ENCODE measurements around the gene HNMT. TPM values are rescaled to one million over a fixed set of nuclear protein-coding genes. Genes with fewer than 3 reads are reported as not detected.
"Not testable (repeated sequence)": the region's sequence is repeated elsewhere in the genome, so short reads cannot be mapped to it uniquely, and the experiment has no call there.

The HNMT gene
- total and polyA plus RNA-seq, 2 donors: 16.6 to 17.0 TPM

DNA sequence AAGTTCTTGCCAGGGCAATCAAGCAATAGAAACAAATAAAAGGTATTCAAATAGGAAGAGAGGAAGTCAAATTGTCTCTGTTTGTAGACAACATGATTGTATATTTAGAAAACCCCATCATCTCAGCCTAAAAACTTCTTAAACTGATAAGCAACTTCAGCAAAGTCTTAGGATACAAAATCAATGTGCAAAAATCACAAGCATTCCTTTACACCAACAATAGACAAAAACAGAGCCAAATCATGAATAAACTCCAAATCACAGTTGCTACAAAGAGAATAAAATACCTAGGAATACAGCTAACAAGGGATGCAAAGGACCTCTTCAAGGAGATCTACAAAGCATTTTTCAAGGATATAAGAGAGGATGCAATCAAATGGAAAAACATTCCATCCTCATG is 31.9 kb downstream of the HNMT start:
- not testable (repeated sequence) for H3K4me1 ChIP-seq (ENCODE audit: control insufficient read depth in 2 of 2, insufficient read depth in 2 of 2, low read length in 2 of 2); DNase-seq (ENCODE audit: low read depth in 6 of 9, low spot score in 9 of 9); H3K4me3 ChIP-seq (ENCODE audit: low read length in 2 of 2); H3K27ac ChIP-seq (ENCODE audit: low read depth in 1 of 2, low read length in 1 of 2); H3K27me3 ChIP-seq (ENCODE audit: control insufficient read depth in 2 of 2, insufficient read depth in 1 of 2, low read length in 1 of 2); H3K36me3 ChIP-seq (ENCODE audit: control insufficient read depth in 2 of 2, insufficient read depth in 2 of 2, low read length in 1 of 2)
- H3K9me3 ChIP-seq (ENCODE audit: control insufficient read depth in 2 of 2, insufficient read depth in 1 of 2, low read length in 1 of 2): peaks cover 1 to 11% of the 10 kb centered on the region in 2 donors

DNA sequence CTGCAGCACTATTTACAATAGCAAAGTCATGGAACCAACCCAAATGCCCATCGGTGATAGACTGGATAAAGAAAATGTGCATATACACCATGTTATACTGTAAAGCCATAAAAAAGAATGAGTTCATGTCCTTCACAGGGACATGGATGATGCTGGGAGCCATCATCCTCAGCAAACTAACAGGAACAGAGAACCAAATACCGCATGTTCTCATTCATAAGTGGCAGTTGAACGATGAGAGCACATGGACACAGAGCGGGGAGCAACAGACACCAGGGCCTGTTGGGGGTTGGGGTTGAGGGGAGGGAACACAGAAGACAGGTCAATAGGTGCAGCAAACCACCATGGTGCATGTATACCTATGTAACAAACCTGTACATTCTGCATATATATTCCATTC is 33.5 kb downstream of the HNMT start:
- Histone ChIP-seq H3K9me3 (ENCODE audit: control insufficient read depth in 2 of 2, insufficient read depth in 1 of 2, low read length in 1 of 2) (peaks cover 0 to under 1% of the 10 kb centered on the region in 2 donors), H3K36me3 (ENCODE audit: control insufficient read depth in 2 of 2, insufficient read depth in 2 of 2, low read length in 1 of 2) (no peaks in the 10 kb centered on the region), H3K4me1 (ENCODE audit: control insufficient read depth in 2 of 2, insufficient read depth in 2 of 2, low read length in 2 of 2) (no peaks in the 10 kb centered on the region), H3K27ac (ENCODE audit: low read depth in 1 of 2, low read length in 1 of 2) (no peak overlapping the region), H3K27me3 (ENCODE audit: control insufficient read depth in 2 of 2, insufficient read depth in 1 of 2, low read length in 1 of 2) (no peaks in the 10 kb centered on the region), H3K4me3 (ENCODE audit: low read length in 2 of 2) (no peak overlapping the region)
- no peak for DNase-seq (ENCODE audit: low read depth in 6 of 9, low spot score in 9 of 9)
- 98% methylated on average over 4 of the region's 4 CpGs for WGBS

DNA sequence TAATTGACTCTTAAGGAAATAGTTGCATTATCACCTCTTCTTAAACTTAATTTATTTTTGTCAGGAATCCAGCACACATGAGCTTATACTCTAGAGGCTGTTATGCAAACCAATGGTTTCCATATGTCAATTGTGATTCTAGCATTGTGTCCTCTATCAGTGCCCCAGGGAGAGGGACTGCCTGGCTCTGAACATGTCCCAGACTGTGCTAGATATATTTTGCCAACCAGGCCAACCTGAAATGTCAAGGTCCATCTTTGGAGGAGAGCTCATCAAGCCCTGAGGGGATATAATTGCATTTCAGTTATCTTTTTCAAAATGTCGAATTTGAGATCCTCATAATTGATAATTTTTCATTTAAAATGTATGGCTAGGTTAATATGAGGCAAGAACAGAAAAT is 34.2 kb downstream of the HNMT start:
- Histone ChIP-seq H3K27me3 (ENCODE audit: control insufficient read depth in 2 of 2, insufficient read depth in 1 of 2, low read length in 1 of 2) (no peaks in the 10 kb centered on the region), H3K36me3 (ENCODE audit: control insufficient read depth in 2 of 2, insufficient read depth in 2 of 2, low read length in 1 of 2) (no peaks in the 10 kb centered on the region), H3K9me3 (ENCODE audit: control insufficient read depth in 2 of 2, insufficient read depth in 1 of 2, low read length in 1 of 2) (no peaks in the 10 kb centered on the region), H3K27ac (ENCODE audit: low read depth in 1 of 2, low read length in 1 of 2) (no peak overlapping the region), H3K4me1 (ENCODE audit: control insufficient read depth in 2 of 2, insufficient read depth in 2 of 2, low read length in 2 of 2) (no peaks in the 10 kb centered on the region), H3K4me3 (ENCODE audit: low read length in 2 of 2) (no peak overlapping the region)
- WGBS: 56% methylated on average over 1 of the region's 1 CpG
- no peak for DNase-seq (ENCODE audit: low read depth in 6 of 9, low spot score in 9 of 9)

DNA sequence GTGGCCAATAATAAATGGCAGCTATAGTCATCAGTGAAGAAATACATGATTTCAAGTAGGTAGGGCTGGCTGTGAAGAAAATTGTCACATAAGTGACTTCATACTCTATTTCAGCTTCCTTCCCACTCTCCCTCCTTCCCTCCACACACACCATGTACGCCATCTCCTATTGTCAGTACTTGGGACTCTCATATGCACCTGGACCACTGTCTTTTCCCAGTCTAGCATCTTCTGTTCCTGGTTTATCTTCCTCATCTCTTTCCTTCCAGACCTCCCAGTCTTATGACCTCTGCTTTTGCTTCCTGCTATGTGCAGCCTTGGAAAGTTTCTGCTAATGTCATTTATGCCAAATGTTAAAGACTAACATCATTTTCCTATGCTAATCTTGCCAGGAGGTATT is 35.0 kb downstream of the HNMT start:
- H3K27me3 ChIP-seq (ENCODE audit: control insufficient read depth in 2 of 2, insufficient read depth in 1 of 2, low read length in 1 of 2): no peaks in the 10 kb centered on the region
- DNase-seq (ENCODE audit: low read depth in 6 of 9, low spot score in 9 of 9): no peak
- H3K27ac ChIP-seq (ENCODE audit: low read depth in 1 of 2, low read length in 1 of 2): no peak overlapping the region
- H3K4me3 ChIP-seq (ENCODE audit: low read length in 2 of 2): no peak overlapping the region
- no peaks in the 10 kb centered on the region for H3K36me3 ChIP-seq (ENCODE audit: control insufficient read depth in 2 of 2, insufficient read depth in 2 of 2, low read length in 1 of 2)
- H3K4me1 ChIP-seq (ENCODE audit: control insufficient read depth in 2 of 2, insufficient read depth in 2 of 2, low read length in 2 of 2): no peaks in the 10 kb centered on the region
- 88% methylated on average over 1 of the region's 1 CpG for WGBS
- H3K9me3 ChIP-seq (ENCODE audit: control insufficient read depth in 2 of 2, insufficient read depth in 1 of 2, low read length in 1 of 2): no peaks in the 10 kb centered on the region

DNA sequence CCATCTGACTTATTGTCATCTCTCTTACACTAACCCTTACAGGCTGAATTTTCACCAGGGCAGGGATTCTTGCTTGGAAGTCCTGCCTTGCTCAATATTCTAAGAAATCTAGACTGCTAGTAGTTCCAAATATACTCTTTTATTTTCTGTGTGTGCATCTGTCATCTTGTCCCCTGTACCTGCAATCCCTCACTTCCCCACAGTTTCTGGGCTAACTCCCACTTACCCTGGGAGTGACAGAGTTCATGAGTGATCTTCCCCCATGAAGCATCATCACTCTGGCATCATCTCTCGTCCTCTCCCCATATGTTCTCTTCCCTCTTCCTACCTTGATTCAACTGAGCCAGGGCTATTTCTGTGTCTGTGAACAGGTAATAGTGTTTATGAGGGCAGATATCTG is 35.7 kb downstream of the HNMT start:
- no peak for DNase-seq (ENCODE audit: low read depth in 6 of 9, low spot score in 9 of 9)
- WGBS: 82% methylated on average over 1 of the region's 1 CpG
- H3K4me3 ChIP-seq (ENCODE audit: low read length in 2 of 2): no peak overlapping the region
- H3K4me1 ChIP-seq (ENCODE audit: control insufficient read depth in 2 of 2, insufficient read depth in 2 of 2, low read length in 2 of 2): no peaks in the 10 kb centered on the region
- no peaks in the 10 kb centered on the region for H3K36me3 ChIP-seq (ENCODE audit: control insufficient read depth in 2 of 2, insufficient read depth in 2 of 2, low read length in 1 of 2)
- no peaks in the 10 kb centered on the region for H3K27me3 ChIP-seq (ENCODE audit: control insufficient read depth in 2 of 2, insufficient read depth in 1 of 2, low read length in 1 of 2)
- no peak overlapping the region for H3K27ac ChIP-seq (ENCODE audit: low read depth in 1 of 2, low read length in 1 of 2)
- no peaks in the 10 kb centered on the region for H3K9me3 ChIP-seq (ENCODE audit: control insufficient read depth in 2 of 2, insufficient read depth in 1 of 2, low read length in 1 of 2)

DNA sequence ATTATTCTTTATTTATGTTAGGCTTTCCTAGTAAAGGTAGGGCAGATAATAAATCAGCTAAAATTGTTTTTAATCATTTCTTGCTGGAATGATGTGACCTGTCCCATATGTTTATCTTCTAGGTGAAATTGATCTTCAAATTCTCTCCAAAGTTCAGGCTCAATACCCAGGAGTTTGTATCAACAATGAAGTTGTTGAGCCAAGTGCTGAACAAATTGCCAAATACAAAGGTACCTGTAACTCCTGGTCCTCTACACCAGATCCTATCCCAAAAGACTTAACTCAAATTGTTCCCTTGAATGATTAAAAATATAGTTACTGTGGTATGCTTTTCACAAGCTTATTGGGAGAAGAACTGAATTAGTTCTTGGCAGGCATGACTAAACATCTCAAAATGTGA is 36.5 kb downstream of the HNMT start:
- Histone ChIP-seq H3K36me3 (ENCODE audit: control insufficient read depth in 2 of 2, insufficient read depth in 2 of 2, low read length in 1 of 2) (no peaks in the 10 kb centered on the region), H3K27ac (ENCODE audit: low read depth in 1 of 2, low read length in 1 of 2) (no peak overlapping the region), H3K9me3 (ENCODE audit: control insufficient read depth in 2 of 2, insufficient read depth in 1 of 2, low read length in 1 of 2) (no peaks in the 10 kb centered on the region), H3K4me1 (ENCODE audit: control insufficient read depth in 2 of 2, insufficient read depth in 2 of 2, low read length in 2 of 2) (no peaks in the 10 kb centered on the region), H3K27me3 (ENCODE audit: control insufficient read depth in 2 of 2, insufficient read depth in 1 of 2, low read length in 1 of 2) (no peaks in the 10 kb centered on the region), H3K4me3 (ENCODE audit: low read length in 2 of 2) (no peak overlapping the region)
- no peak for DNase-seq (ENCODE audit: low read depth in 6 of 9, low spot score in 9 of 9)

DNA sequence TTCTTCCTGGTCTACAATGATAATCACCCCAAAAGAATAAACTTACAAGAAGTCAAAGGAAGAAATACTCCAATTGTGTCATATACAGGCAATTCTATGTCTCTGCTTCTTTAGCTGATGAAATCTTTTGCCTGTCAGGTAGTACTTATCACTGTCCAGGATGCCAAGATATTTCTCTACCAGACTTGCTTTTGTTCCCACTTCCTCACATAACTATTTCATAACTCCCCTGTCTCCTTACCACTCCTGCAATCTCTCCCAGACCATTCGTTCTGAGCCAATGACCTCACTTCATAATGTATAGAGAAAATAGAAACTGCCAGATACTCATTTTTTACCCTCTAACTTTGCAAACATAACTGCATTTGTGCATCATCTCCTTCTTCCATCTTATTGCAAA is 39.1 kb downstream of the HNMT start:
- Histone ChIP-seq H3K36me3 (ENCODE audit: control insufficient read depth in 2 of 2, insufficient read depth in 2 of 2, low read length in 1 of 2) (no peaks in the 10 kb centered on the region), H3K4me1 (ENCODE audit: control insufficient read depth in 2 of 2, insufficient read depth in 2 of 2, low read length in 2 of 2) (no peaks in the 10 kb centered on the region), H3K27ac (ENCODE audit: low read depth in 1 of 2, low read length in 1 of 2) (no peak overlapping the region), H3K9me3 (ENCODE audit: control insufficient read depth in 2 of 2, insufficient read depth in 1 of 2, low read length in 1 of 2) (no peaks in the 10 kb centered on the region), H3K27me3 (ENCODE audit: control insufficient read depth in 2 of 2, insufficient read depth in 1 of 2, low read length in 1 of 2) (no peaks in the 10 kb centered on the region), H3K4me3 (ENCODE audit: low read length in 2 of 2) (no peak overlapping the region)
- no peak for DNase-seq (ENCODE audit: low read depth in 6 of 9, low spot score in 9 of 9)
- WGBS: 87% methylated on average over 1 of the region's 1 CpG

DNA sequence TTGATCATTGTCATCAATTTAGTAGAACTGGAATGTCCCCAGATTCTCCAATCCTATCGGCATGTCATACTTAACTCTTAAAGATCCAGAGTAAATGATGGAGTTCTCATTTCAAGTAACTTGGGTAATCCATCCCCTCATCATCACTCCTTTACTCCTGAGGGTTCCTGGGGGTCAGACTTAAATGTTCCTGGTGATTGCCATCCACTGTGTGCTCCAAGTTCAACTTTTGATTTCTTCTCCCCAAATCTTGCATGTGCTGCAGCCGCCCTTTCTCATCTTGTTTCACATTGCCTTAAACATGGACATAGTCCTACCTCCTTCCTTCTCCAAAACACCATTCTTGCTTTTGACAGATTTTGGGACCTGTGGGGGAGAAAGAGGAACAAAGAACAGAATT is 43.2 kb downstream of the HNMT start:
- Histone ChIP-seq H3K4me3 (ENCODE audit: low read length in 2 of 2) (no peak overlapping the region), H3K27me3 (ENCODE audit: control insufficient read depth in 2 of 2, insufficient read depth in 1 of 2, low read length in 1 of 2) (no peaks in the 10 kb centered on the region), H3K4me1 (ENCODE audit: control insufficient read depth in 2 of 2, insufficient read depth in 2 of 2, low read length in 2 of 2) (no peaks in the 10 kb centered on the region), H3K9me3 (ENCODE audit: control insufficient read depth in 2 of 2, insufficient read depth in 1 of 2, low read length in 1 of 2) (no peaks in the 10 kb centered on the region), H3K36me3 (ENCODE audit: control insufficient read depth in 2 of 2, insufficient read depth in 2 of 2, low read length in 1 of 2) (no peaks in the 10 kb centered on the region), H3K27ac (ENCODE audit: low read depth in 1 of 2, low read length in 1 of 2) (no peak overlapping the region)
- no peak for DNase-seq (ENCODE audit: low read depth in 6 of 9, low spot score in 9 of 9)
- WGBS: 98% methylated on average over 2 of the region's 2 CpGs

DNA sequence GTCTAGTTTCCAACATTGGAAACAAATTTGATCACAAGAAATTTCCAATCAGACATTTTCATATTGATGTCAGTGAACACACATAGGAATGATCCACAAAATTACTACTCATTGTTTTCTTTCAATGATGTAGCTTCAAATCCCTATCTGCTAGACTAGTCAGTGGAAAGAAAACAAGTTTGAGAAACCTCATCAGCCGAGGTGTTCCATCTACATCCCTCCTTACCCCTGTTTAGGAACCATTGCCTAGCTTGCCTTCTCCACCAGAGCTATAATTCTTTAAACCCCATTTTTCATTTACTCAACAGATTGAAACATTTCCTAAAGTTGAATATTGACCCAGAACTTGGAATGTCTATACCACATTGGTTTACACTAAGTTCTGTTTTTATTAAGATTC is 45.3 kb downstream of the HNMT start:
- no peaks in the 10 kb centered on the region for H3K27me3 ChIP-seq (ENCODE audit: control insufficient read depth in 2 of 2, insufficient read depth in 1 of 2, low read length in 1 of 2)
- H3K27ac ChIP-seq (ENCODE audit: low read depth in 1 of 2, low read length in 1 of 2): no peak overlapping the region
- H3K4me1 ChIP-seq (ENCODE audit: control insufficient read depth in 2 of 2, insufficient read depth in 2 of 2, low read length in 2 of 2): no peaks in the 10 kb centered on the region
- H3K9me3 ChIP-seq (ENCODE audit: control insufficient read depth in 2 of 2, insufficient read depth in 1 of 2, low read length in 1 of 2): no peaks in the 10 kb centered on the region
- WGBS: 94% methylated on average over 1 of the region's 1 CpG
- no peak overlapping the region for H3K4me3 ChIP-seq (ENCODE audit: low read length in 2 of 2)
- no peak for DNase-seq (ENCODE audit: low read depth in 6 of 9, low spot score in 9 of 9)
- H3K36me3 ChIP-seq (ENCODE audit: control insufficient read depth in 2 of 2, insufficient read depth in 2 of 2, low read length in 1 of 2): no peaks in the 10 kb centered on the region

DNA sequence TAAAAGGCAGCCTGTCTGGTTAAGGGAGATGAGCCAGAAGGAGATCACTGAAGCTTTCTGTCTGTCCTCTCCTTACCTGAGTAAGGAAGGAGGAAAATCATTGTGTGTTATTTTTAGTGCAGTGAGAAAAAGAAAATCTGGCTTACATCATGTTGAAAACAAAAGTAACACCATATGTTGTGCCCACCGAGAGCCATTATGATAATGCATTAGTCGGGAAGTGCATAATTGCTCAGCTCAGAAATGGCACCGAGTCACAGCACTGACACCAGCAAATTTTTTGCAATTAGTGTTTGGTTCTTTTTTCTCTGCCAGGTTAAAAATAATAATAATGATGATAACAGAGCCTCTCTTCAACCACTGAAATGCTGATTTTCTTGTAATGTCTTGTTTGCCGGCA is 46.6 kb downstream of the HNMT start:
- no peaks in the 10 kb centered on the region for H3K27me3 ChIP-seq (ENCODE audit: control insufficient read depth in 2 of 2, insufficient read depth in 1 of 2, low read length in 1 of 2)
- DNase-seq (ENCODE audit: low read depth in 6 of 9, low spot score in 9 of 9): no peak
- no peaks in the 10 kb centered on the region for H3K36me3 ChIP-seq (ENCODE audit: control insufficient read depth in 2 of 2, insufficient read depth in 2 of 2, low read length in 1 of 2)
- no peaks in the 10 kb centered on the region for H3K4me1 ChIP-seq (ENCODE audit: control insufficient read depth in 2 of 2, insufficient read depth in 2 of 2, low read length in 2 of 2)
- no peaks in the 10 kb centered on the region for H3K9me3 ChIP-seq (ENCODE audit: control insufficient read depth in 2 of 2, insufficient read depth in 1 of 2, low read length in 1 of 2)
- 93% methylated on average over 4 of the region's 4 CpGs for WGBS
- H3K4me3 ChIP-seq (ENCODE audit: low read length in 2 of 2): no peak overlapping the region
- H3K27ac ChIP-seq (ENCODE audit: low read depth in 1 of 2, low read length in 1 of 2): no peak overlapping the region
